ENCODE data around the gene MIDN. TPM values are rescaled to one million over a fixed set of nuclear protein-coding genes. Genes with fewer than 3 reads are reported as not detected.
"Not testable (repeated sequence)": the region's sequence is repeated elsewhere in the genome, so short reads cannot be mapped to it uniquely, and the experiment has no call there.

The MIDN gene
- total RNA-seq, result 100 to 1,000 TPM in 1 of 2 donors, 10 to 100 TPM in 1; 87.4 to 115 TPM
- polyA plus RNA-seq (ENCODE audit: insufficient read length in 6 of 6), result 10 to 100 TPM; 34.3 to 64.9 (median 53.0) TPM
- long read RNA-seq, donor 1, transcript MIDN-206 (7 exons, 3,243 nt), result major isoform, 5 of 24 reads
- long read RNA-seq, donor 1, partial matches to known transcripts, result 16 of 24 reads
- long read RNA-seq, donor 1, other reads (novel, unspliced or antisense), result 0 of 24 reads
- long read RNA-seq, donor 2, partial matches to known transcripts, result 26 of 37 reads
- long read RNA-seq, donor 2, other reads (novel, unspliced or antisense), result 0 of 37 reads
- long read RNA-seq, donor 3, partial matches to known transcripts, result 0 of 3 reads
- long read RNA-seq, donor 3, other reads (novel, unspliced or antisense), result 0 of 3 reads
- long read RNA-seq, donor 4, partial matches to known transcripts, result 0 of 1 reads
- long read RNA-seq, donor 4, other reads (novel, unspliced or antisense), result 1 of 1 reads
- long read RNA-seq, donor 5, partial matches to known transcripts, result 19 of 25 reads
- long read RNA-seq, donor 5, other reads (novel, unspliced or antisense), result 0 of 25 reads
- long read RNA-seq, donor 6, partial matches to known transcripts, result 7 of 9 reads
- long read RNA-seq, donor 6, other reads (novel, unspliced or antisense), result 0 of 9 reads
- long read RNA-seq, donor 7, result 0 reads
- long read RNA-seq, donor 8, transcript MIDN-201 (8 exons, 3,790 nt), result major isoform, 9 of 29 reads
- long read RNA-seq, donor 8, transcript MIDN-206 (7 exons, 3,243 nt), result minor isoform, 7 of 29 reads
- long read RNA-seq, donor 8, partial matches to known transcripts, result 13 of 29 reads
- long read RNA-seq, donor 8, other reads (novel, unspliced or antisense), result 0 of 29 reads
- long read RNA-seq, donor 9, result 0 reads
- long read RNA-seq, donor 10, partial matches to known transcripts, result 0 of 1 reads
- long read RNA-seq, donor 10, other reads (novel, unspliced or antisense), result 1 of 1 reads
- long read RNA-seq, donor 11, result 0 reads
- long read RNA-seq, donor 12, partial matches to known transcripts, result 63 of 71 reads
- long read RNA-seq, donor 12, other reads (novel, unspliced or antisense), result 0 of 71 reads

DNA sequence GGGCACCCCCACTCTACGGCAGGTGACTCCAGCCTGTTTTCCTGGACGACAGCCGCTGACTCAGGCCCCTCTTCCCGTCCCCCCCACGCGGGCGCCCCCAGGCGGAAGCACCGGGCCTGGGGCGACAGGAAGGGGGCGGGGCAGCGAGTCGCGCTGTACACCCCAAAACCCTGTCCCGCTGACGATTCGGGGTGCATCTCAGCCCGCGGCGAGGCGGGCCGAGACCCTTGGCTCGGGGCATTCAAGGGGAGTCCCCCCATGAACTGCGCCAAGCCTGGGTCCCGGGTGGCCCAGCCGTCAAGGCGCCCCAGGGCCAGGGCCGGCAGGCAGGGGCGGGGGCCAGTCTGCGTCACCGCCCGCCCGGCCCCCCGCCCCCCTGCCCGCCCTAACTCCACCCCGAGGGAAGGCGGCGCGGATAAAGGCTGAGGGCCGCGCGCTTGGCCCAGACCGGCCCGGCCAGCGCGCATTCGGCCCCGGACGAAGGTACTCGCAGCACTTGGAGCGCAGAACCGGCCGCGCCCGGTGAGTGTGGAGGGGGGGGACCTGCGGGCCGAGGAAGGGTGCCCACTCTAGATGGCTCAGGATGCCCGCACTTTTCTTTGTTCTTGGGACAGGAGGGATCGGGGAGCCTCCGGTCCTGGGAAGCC, at the start of gene MIDN:
Gene MIDN (plus strand): TSS at position 445 of the 647 bp plus-strand sequence. CDS start 1,714 bp downstream, outside the sequence.
- peaks cover 23 to 57% of the 10 kb centered on the region in 2 donors for H3K4me1 ChIP-seq
- peak within 1 kb of the TSS; percentile 98 to 99 for H3K27ac ChIP-seq
- peaks cover 0 to 22% of the 10 kb centered on the region in 2 donors for H3K36me3 ChIP-seq
- peak; percentile 35 for ATAC-seq
- intact Hi-C loops (cut with DNase I), result no loop called here
- peak in 3 of 4 donors; percentile 87 to 96 (median 89) for DNase-seq
- TF ChIP-seq, protein P1, sequence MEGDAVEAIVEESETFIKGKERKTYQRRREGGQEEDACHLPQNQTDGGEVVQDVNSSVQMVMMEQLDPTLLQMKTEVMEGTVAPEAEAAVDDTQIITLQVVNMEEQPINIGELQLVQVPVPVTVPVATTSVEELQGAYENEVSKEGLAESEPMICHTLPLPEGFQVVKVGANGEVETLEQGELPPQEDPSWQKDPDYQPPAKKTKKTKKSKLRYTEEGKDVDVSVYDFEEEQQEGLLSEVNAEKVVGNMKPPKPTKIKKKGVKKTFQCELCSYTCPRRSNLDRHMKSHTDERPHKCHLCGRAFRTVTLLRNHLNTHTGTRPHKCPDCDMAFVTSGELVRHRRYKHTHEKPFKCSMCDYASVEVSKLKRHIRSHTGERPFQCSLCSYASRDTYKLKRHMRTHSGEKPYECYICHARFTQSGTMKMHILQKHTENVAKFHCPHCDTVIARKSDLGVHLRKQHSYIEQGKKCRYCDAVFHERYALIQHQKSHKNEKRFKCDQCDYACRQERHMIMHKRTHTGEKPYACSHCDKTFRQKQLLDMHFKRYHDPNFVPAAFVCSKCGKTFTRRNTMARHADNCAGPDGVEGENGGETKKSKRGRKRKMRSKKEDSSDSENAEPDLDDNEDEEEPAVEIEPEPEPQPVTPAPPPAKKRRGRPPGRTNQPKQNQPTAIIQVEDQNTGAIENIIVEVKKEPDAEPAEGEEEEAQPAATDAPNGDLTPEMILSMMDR (IDR thresholded peaks at IDR 0.05), result peak in 1 of 2 donors; percentile 19
- H3K9me3 ChIP-seq, result no peaks in the 10 kb centered on the region
- H3K27me3 ChIP-seq, result no peaks in the 10 kb centered on the region
- H3K4me3 ChIP-seq, result peak within 1 kb of the TSS; percentile 71 to 99

DNA sequence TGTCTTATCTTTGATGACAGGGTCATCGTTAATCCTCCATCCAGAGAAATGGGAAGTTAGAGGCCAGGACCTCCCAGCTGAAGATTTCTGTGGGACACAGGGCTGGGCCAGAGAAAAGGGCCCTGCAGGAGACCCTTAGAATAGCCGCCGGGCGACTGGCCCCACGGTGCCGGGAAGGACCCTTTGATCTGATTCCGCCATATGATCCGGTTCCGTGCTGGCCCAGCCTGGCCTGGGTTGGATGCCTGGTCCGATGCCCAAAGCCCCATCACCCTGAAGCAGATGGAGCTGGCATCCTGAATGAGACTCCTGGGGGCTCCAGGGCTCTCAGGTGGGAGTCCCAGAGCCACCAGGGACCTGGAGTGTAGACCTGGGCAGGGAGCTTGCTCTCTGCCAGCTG, 48.9 kb upstream of the MIDN start:
- intact Hi-C loops (cut with DNase I), result no loop called here
- no peak for ATAC-seq
- Histone ChIP-seq H3K9me3 (no peaks in the 10 kb centered on the region), H3K4me3 (no peak overlapping the region), H3K27ac (no peak overlapping the region), H3K27me3 (no peaks in the 10 kb centered on the region), H3K36me3 (no peaks in the 10 kb centered on the region), H3K4me1 (peaks cover 0 to 15% of the 10 kb centered on the region in 2 donors)
- no peak for DNase-seq
- TF ChIP-seq, protein P1 (IDR thresholded peaks at IDR 0.05), result no peak

DNA sequence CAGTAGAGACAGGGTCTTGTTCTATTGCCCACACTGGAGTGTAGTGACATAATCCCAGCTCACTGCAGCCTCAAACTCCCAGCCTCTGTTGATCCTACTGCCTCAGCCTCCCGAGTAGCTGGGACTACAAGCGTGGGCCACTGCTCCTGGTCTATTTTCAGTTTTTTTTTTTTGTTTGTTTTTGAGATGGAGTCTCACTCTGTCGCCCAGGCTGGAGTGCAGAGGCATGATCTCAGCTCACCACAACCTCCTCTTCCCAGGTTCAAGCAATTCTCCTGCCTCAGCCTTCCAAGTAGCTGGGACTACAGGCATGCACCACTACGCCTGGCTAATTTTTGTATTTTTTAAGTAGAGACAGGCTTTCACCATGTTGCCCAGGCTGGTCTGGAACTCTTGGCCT, 47.8 kb upstream of the MIDN start:
- intact Hi-C loops (cut with DNase I); H3K4me3 ChIP-seq; H3K27me3 ChIP-seq; ATAC-seq; DNase-seq; H3K36me3 ChIP-seq; H3K27ac ChIP-seq; H3K9me3 ChIP-seq: not testable (repeated sequence)
- H3K4me1 ChIP-seq, result peaks cover 0 to 22% of the 10 kb centered on the region in 2 donors

DNA sequence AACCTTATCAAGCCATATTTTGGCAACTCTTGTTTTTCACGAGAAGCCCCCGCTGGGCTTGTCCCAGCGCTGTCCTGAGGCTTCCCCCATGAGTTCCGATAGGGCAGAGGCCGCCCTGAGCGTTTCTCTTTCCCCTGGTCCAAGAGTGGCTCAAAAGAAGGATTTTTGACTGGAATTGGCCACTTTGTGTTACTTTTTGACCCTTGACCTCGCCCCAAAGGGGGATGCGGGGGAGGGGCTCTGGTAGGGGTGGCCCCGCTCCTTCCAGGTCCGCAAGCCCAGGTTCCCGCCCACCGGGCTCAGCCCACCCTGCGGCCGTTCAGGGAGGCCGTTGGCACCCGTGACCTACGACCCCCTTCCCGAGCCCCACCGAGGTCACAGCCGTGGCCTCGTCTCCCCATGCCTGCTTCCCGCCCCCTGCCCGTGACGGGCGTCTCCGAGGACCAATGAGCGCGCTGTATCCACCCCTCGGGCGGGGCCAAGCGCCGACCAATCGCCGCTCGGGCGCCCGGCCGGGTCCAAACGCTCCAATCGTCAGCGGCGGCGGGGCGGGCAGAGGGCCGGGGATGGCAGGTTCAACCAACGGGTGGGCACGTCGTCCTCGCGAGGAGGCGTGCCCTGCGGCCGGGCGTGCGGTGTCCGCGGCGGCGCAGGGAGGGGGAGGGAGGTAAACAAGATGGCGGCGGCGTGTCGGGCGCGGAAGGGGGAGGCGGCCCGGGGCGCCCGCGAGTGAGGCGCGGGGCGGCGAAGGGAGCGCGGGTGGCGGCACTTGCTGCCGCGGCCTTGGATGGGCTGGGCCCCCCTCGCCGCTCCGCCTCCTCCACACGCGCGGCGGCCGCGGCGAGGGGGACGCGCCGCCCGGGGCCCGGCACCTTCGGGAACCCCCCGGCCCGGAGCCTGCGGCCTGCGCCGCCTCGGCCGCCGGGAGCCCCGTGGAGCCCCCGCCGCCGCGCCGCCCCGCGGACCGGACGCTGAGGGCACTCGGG, 43.0 kb upstream of the MIDN start, which contains the start of gene STK11:
Gene STK11 (plus strand): TSS at position 665 of the 986 bp plus-strand sequence. CDS start 1,136 bp downstream, outside the sequence.
- TF ChIP-seq, protein P1 (IDR thresholded peaks at IDR 0.05), result no peak
- Histone ChIP-seq H3K4me1 (peaks cover 14 to 62% of the 10 kb centered on the region in 2 donors), H3K27me3 (no peaks in the 10 kb centered on the region), H3K36me3 (peaks cover 0 to 6% of the 10 kb centered on the region in 2 donors), H3K9me3 (no peaks in the 10 kb centered on the region), H3K4me3 (peak within 1 kb of the TSS; percentile 67 to 88), H3K27ac (peak within 1 kb of the TSS; percentile 75 to 83)
- intact Hi-C loops (cut with DNase I), result no loop called here
- peak; percentile 95 for ATAC-seq
- DNase-seq, result peak; percentile 93 to 99 (median 98)
